GM12878 (cell line): ENCODE results near the gene PRDX1. TPM values are rescaled to one million over a fixed set of nuclear protein-coding genes. Genes with fewer than 3 reads are reported as not detected.
A peak's percentile ranks its signal among the peaks of the same experiment; 100 is the strongest.

Experiments used
- ATAC-seq: fragments of 200-7000 bp; cut with Tn5 transposase; 3 replicates; pipeline ENCODE4 v1.9.1; 2020; ENCODE audit warnings: mild to moderate bottlenecking, moderate library complexity
- BruUV-seq: library from RNA; stranded (reverse); fragments of 400-500 nt; replicated peaks from 2 replicates; lab custom pipeline; 2021; lab: Mats Ljungman, UMichigan
- CTCF ChIA-PET: fragments of 300-600 bp; sonication (Branson Sonifier 250); formaldehyde crosslinking; extraction: SDS; loops from one replicate; lab custom pipeline; 2021; ENCODE audit warnings: inconsistent platforms; lab: Yijun Ruan, JAX
- POLR2A ChIA-PET: fragments of 350-600 bp; formaldehyde crosslinking; extraction: SDS; loops from one replicate; lab custom pipeline; 2021; ENCODE audit warnings: inconsistent platforms; lab: Charles Lee
- RAD21 ChIA-PET: fragments of 300-600 bp; sonication (Branson Sonifier 250); formaldehyde crosslinking; loops from one replicate; lab custom pipeline; 2023; ENCODE audit warnings: antibody characterized with exemption; ENCODE audit not compliant: unreplicated experiment; lab: Charles Lee
- SMC1A ChIA-PET: fragments of 300-600 bp; sonication (Branson Sonifier 250); formaldehyde crosslinking; loops from one replicate; lab custom pipeline; 2023; ENCODE audit not compliant: unreplicated experiment, uncharacterized antibody; lab: Charles Lee
- DNase-seq: peaks from one replicate; pipeline ENCODE4 v3.0.0-alpha.2; 2011; ENCODE audit warnings: low read depth, low spot score
- FAIRE-seq: peaks from 3 replicates; lab custom pipeline; 2011; peaks lifted over from hg19 to GRCh38; lab: Jason Lieb, UNC
- H2AFZ ChIP-seq: 2 replicates; pipeline ENCODE4 v1.6.0; 2011; ENCODE audit warnings: low read depth, low read length, control low read depth; ENCODE audit not compliant: control insufficient read depth
- H3K27ac ChIP-seq: 2 replicates; pipeline ENCODE4 v1.5.1; 2011; ENCODE audit warnings: control low read depth; ENCODE audit not compliant: control insufficient read depth, insufficient read depth
- H3K27me3 ChIP-seq, 2 experiments: replicated peaks in 1 of 2; 2 replicates each; pipeline versions ENCODE4 v1.6.0 to v1.6.1; 2011; ENCODE audit warnings: low read length in 1 of 2; ENCODE audit not compliant: control insufficient read depth in 2 of 2, insufficient read depth in 2 of 2
- H3K36me3 ChIP-seq, 2 experiments: 2 replicates each; pipeline ENCODE4 v1.5.1; 2011; ENCODE audit warnings: low read length in 1 of 2; ENCODE audit not compliant: control insufficient read depth in 2 of 2, insufficient read depth in 2 of 2
- H3K4me1 ChIP-seq: 2 replicates; pipeline ENCODE4 v1.6.1; 2011; ENCODE audit warnings: mild to moderate bottlenecking, low read length, moderate library complexity, mixed read lengths; ENCODE audit not compliant: control insufficient read depth, insufficient read depth
- H3K4me2 ChIP-seq: 2 replicates; pipeline ENCODE4 v1.6.0; 2011; ENCODE audit warnings: control low read depth; ENCODE audit not compliant: control insufficient read depth, insufficient read depth
- H3K4me3 ChIP-seq: fragments of 200-600 bp; sonication (generic); 2 replicates; pipeline ENCODE4 v1.5.1; 2016
- H3K79me2 ChIP-seq: 2 replicates; pipeline ENCODE4 v1.6.0; 2011; ENCODE audit warnings: low read length; ENCODE audit not compliant: control insufficient read depth, insufficient read depth
- H3K9ac ChIP-seq: 2 replicates; pipeline ENCODE4 v1.8.0; 2011; ENCODE audit warnings: low read length, control low read depth, mixed read lengths; ENCODE audit not compliant: control insufficient read depth, insufficient read depth
- H3K9me3 ChIP-seq: replicated peaks from 3 replicates; pipeline ENCODE4 v1.5.1; 2011; ENCODE audit warnings: mild to moderate bottlenecking, low read length; ENCODE audit not compliant: control insufficient read depth, insufficient read depth
- H4K20me1 ChIP-seq: 2 replicates; pipeline ENCODE4 v1.6.0; 2011; ENCODE audit not compliant: control insufficient read depth, insufficient read depth
- ATF3 ChIP-seq: IDR thresholded peaks from 2 replicates; pipeline ENCODE4 v1.6.1; 2011; ENCODE audit warnings: low read depth, mild to moderate bottlenecking, low read length, moderate library complexity, borderline replicate concordance; ENCODE audit errors: extremely low read depth
- ATF7 ChIP-seq: fragments of 450-650 bp; IDR thresholded peaks from 2 replicates; pipeline ENCODE4 v1.6.1; 2016; ENCODE audit warnings: low read depth, mild to moderate bottlenecking
- CBFB ChIP-seq: IDR thresholded peaks from 2 replicates; pipeline ENCODE4 v1.6.1; 2016; ENCODE audit warnings: antibody characterized with exemption, low read depth
- CTCF ChIP-seq, 3 experiments: IDR thresholded peaks in 2 of 3; conservative IDR thresholded peaks in 1 of 3; 2 replicates each; pipeline ENCODE4 v1.5.1; 2011; ENCODE audit warnings: low read depth in 3 of 3, low read length in 3 of 3, mild to moderate bottlenecking in 3 of 3, control low read depth in 2 of 3, moderate library complexity in 2 of 3, inconsistent platforms in 1 of 3, mixed read lengths in 1 of 3; ENCODE audit not compliant: control insufficient read depth in 2 of 3, insufficient read depth in 1 of 3; ENCODE audit errors: extremely low read depth in 1 of 3
- KDM1A ChIP-seq: fragments of 200-600 bp; sonication (generic); IDR thresholded peaks from 2 replicates; pipeline ENCODE4 v1.6.1; 2016; ENCODE audit warnings: borderline replicate concordance
- MAX ChIP-seq: IDR thresholded peaks from 2 replicates; pipeline ENCODE4 v1.6.1; 2012; ENCODE audit warnings: low read depth, low read length, improper control_type of control experiment
- MXI1 ChIP-seq: fragments of 150-350 bp; IDR thresholded peaks from 2 replicates; pipeline ENCODE4 v1.6.1; 2011; ENCODE audit warnings: low read depth, mild to moderate bottlenecking, inconsistent platforms, low read length, improper control_type of control experiment
- PRDM15 ChIP-seq: fragments of 450-650 bp; formaldehyde crosslinking; IDR thresholded peaks from 2 replicates; pipeline ENCODE4 v1.4.0; 2020; ENCODE audit warnings: mild to moderate bottlenecking, moderate library complexity
- RAD21 ChIP-seq: IDR thresholded peaks from 2 replicates; pipeline ENCODE4 v1.6.1; 2011; ENCODE audit warnings: mild to moderate bottlenecking, low read depth, low read length, moderate library complexity; ENCODE audit not compliant: insufficient read depth
- RB1 ChIP-seq: fragments of 450-650 bp; formaldehyde crosslinking; IDR thresholded peaks from 2 replicates; pipeline ENCODE4 v1.6.1; 2017; ENCODE audit warnings: mild to moderate bottlenecking, borderline replicate concordance
- RBBP5 ChIP-seq: fragments of 200-600 bp; sonication (generic); conservative IDR thresholded peaks from 2 replicates; pipeline ENCODE4 v1.6.1; 2016
- SMC3 ChIP-seq: IDR thresholded peaks from 2 replicates; pipeline ENCODE4 v1.6.1; 2011; ENCODE audit warnings: low read length, improper control_type of control experiment, borderline replicate concordance
- SRF ChIP-seq, 2 experiments: IDR thresholded peaks; 2 replicates each; pipeline ENCODE4 v1.6.1; 2011; ENCODE audit warnings: low read depth in 2 of 2, low read length in 2 of 2, mild to moderate bottlenecking in 1 of 2, moderate library complexity in 1 of 2
- STAT3 ChIP-seq: IDR thresholded peaks from 2 replicates; pipeline ENCODE4 v1.6.1; 2011; ENCODE audit warnings: low read depth, low read length, improper control_type of control experiment
- TBL1XR1 ChIP-seq: IDR thresholded peaks from 2 replicates; pipeline ENCODE4 v1.6.1; 2012; ENCODE audit warnings: low read depth, low read length, improper control_type of control experiment
- TCF12 ChIP-seq: IDR thresholded peaks from 2 replicates; pipeline ENCODE4 v1.6.1; 2011; ENCODE audit warnings: low read depth, mild to moderate bottlenecking, low read length
- TCF3 ChIP-seq: IDR thresholded peaks from 2 replicates; pipeline ENCODE4 v1.6.1; 2012; ENCODE audit warnings: low read depth, mild to moderate bottlenecking, low read length, borderline replicate concordance; ENCODE audit not compliant: insufficient read depth
- WGBS: methylation state at CpG from one replicate; pipeline ENCODE4 v1.1.6; 2016; ENCODE audit warnings: low lambda C conversion rate; ENCODE audit not compliant: insufficient replicate concordance, insufficient coverage; ENCODE audit errors: missing lambda C conversion rate; 5-methylcytosine and 5-hydroxymethylcytosine counted together
- in situ Hi-C: fragments of 300-500 bp; cut with MboI; formaldehyde crosslinking; loops from 9 replicates; pipeline ENCODE4 v1.14.3; 2018; ENCODE audit warnings: mixed read lengths
- intact Hi-C: fragments of 100-400 bp; cut with micrococcal nuclease; formaldehyde crosslinking; loops from one replicate; pipeline ENCODE4 v1.14.2; 2022; ENCODE audit not compliant: unreplicated experiment
- polyA plus RNA-seq, 11 experiments: library from polyadenylated mRNA; depleted of rRNA in 4 of 11; unstranded in 6 of 11; stranded (reverse) in 5 of 11; fragments of >200 nt; fragmentation: Nextera tagmentation in 4 of 11; fragmentation: Illumina TruSeq in 1 of 11; extraction: Ambion mirVana in 4 of 11; extraction: Trizol in 1 of 11; gene quantifications; 1 replicate in 1 of 11; 2 replicates in 10 of 11; pipeline versions ENCODE4 v1.2.1 to v1.2.3, GENCODE V29; 2011 to 2016; ENCODE audit warnings: inconsistent platforms in 2 of 11, missing spikeins in 2 of 11, low read depth in 1 of 11
- total RNA-seq, 4 experiments: library from RNA; depleted of rRNA in 3 of 4; stranded (reverse); fragments of >200 nt in 3 of 4; fragmentation: Illumina TruSeq in 1 of 4; extraction: Trizol in 1 of 4; gene quantifications; 2 replicates each; pipeline versions ENCODE4 v1.2.1 to v1.2.3, GENCODE V29; 2013 to 2021

Gene PRDX1
- total and polyA plus RNA-seq, 10 of the 15 experiments (the other 5 are each of a cell fraction or from before 2014, with no cell fraction given), result 659 to 1,775 (median 811) TPM

GRCh38 chr1:45512641-45513054 is 9.0 kb downstream of the PRDX1 start:
- ChIA-PET CTCF (interaction anchor here (0.8 to 4.5 kb wide), 23 partner anchors 9 to 173 kb away, joined by 3 to 212 read pairs (median 7); partner anchors contain the start of genes AKR1A1, CCDC163, CCDC17 and MMACHC), SMC1A (interaction anchor here (0.7 to 5.6 kb wide), 22 partner anchors 9 to 335 kb away, joined by 3 to 114 read pairs (median 4); partner anchors contain the start of genes AKR1A1, CCDC163, MMACHC and NASP), POLR2A (interaction anchor here (0.9 to 1.7 kb wide), 6 partner anchors 11 to 72 kb away, joined by 3 to 4 read pairs (median 4); partner anchors contain the start of genes CCDC163 and MMACHC), RAD21 (interaction anchor here (0.6 to 3.7 kb wide), 13 partner anchors 9 to 746 kb away, joined by 3 to 58 read pairs (median 4); partner anchors contain the start of genes AKR1A1, CCDC163, MMACHC and NASP)
- Histone ChIP-seq H3K4me1 (no peaks in the 10 kb centered on the region), H3K9ac (no peak overlapping the region), H3K4me2 (no peak overlapping the region), H3K36me3 (peaks cover 21 to 51% of the 10 kb centered on the region in 2 experiments), H3K4me3 (no peak overlapping the region), H3K79me2 (peaks cover 14% of the 10 kb centered on the region), H2AFZ (no peak overlapping the region), H3K9me3 (no peaks in the 10 kb centered on the region), H3K27me3 (no peaks in the 10 kb centered on the region), H4K20me1 (0 out of 2 replicates have a peak, but pooled peaks cover 2% of the 10 kb centered on the region), H3K27ac (no peak overlapping the region)
- no TSS peak for BruUV-seq
- 95% methylated on average over 1 of the region's 1 CpG for WGBS
- DNase-seq (no peak), ATAC-seq (peak; percentile 86), FAIRE-seq (no peak)
- in situ Hi-C loops (no loop called here), intact Hi-C loops (loop anchor here (1.0 to 10.0 kb wide), 2 partner anchors 58 to 372 kb away; no protein-coding TSS in a partner anchor)
- TF ChIP-seq SRF (IDR thresholded peaks at IDR 0.05; ENCODE audit: low read depth in 2 of 2, low read length in 2 of 2), result 0 out of 4 replicates have a peak, but pooled peaks of 1 of the 2 experiments have one; percentile 4
- TF ChIP-seq STAT3, result no peak
- TF ChIP-seq MAX, result 0 out of 2 replicates have a peak, but pooled peaks have one; percentile 29
- peak; percentile 92 for TF ChIP-seq SMC3
- TF ChIP-seq CBFB, result no peak
- TF ChIP-seq CTCF (IDR thresholded peaks at IDR 0.05 in 2 of 3, conservative IDR thresholded peaks at IDR 0.05 in 1 of 3; ENCODE audit: control insufficient read depth in 2 of 3, extremely low read depth in 1 of 3, insufficient read depth in 1 of 3, low read depth in 3 of 3, low read length in 3 of 3), result peak; percentile 74 to 80 (median 75)
- no peak for TF ChIP-seq RBBP5
- TF ChIP-seq TCF3, result 0 out of 2 replicates have a peak, but pooled peaks have one; percentile 12
- TF ChIP-seq TCF12, result peak; percentile 62; the same call in 1 of the 2 replicates
- TF ChIP-seq RB1, result peak; percentile 55; the same call in 1 of the 2 replicates
- TF ChIP-seq PRDM15 (CRISPR knock-in tag), result no peak
- TF ChIP-seq ATF3, result peak; percentile 8; the same call in 1 of the 2 replicates
- TF ChIP-seq MXI1, result peak; percentile 72
- peak; percentile 82 for TF ChIP-seq RAD21
- no peak for TF ChIP-seq ATF7
- no peak for TF ChIP-seq KDM1A
- TF ChIP-seq TBL1XR1, result no peak
